Pancreas (tissue), 10 donors: ENCODE results near the gene DHRSX. TPM values are rescaled to one million over a fixed set of nuclear protein-coding genes. Genes with fewer than 3 reads are reported as not detected.

ENCODE experiments used
- ATAC-seq, 4 donors: fragments of 200-7000 bp; cut with Tn5 transposase; one replicate each; pipeline versions ENCODE4 v1.8.0 to v1.9.1; 2020; ENCODE audit warnings: mild to moderate bottlenecking in 4 of 4, moderate library complexity in 4 of 4
- DNase-seq, 6 donors: peaks; one replicate each; pipeline ENCODE4 v3.0.0-alpha.2; 2020
- FAIRE-seq: peaks from 2 replicates; lab custom pipeline; 2012; peaks lifted over from hg19 to GRCh38; lab: Jason Lieb, UNC
- H3K27ac ChIP-seq, 4 donors: fragments of 200-600 bp; sonication (generic); 1 replicate in 3 of 4; 2 replicates in 1 of 4; pipeline versions ENCODE4 v1.5.0 to v1.8.0; 2020
- H3K27me3 ChIP-seq, 4 donors: fragments of 200-600 bp; one replicate each; pipeline ENCODE4 v1.8.0; 2021
- H3K36me3 ChIP-seq, 3 donors: fragments of 200-600 bp; sonication (generic) in 1 of 3; one replicate each; pipeline versions ENCODE4 v1.5.0 to v1.8.0; 2020 to 2021
- H3K4me1 ChIP-seq, 3 donors: fragments of 200-600 bp; one replicate each; pipeline ENCODE4 v1.8.0; 2021
- H3K4me3 ChIP-seq, 4 donors: fragments of 200-600 bp; sonication (generic) in 2 of 4; one replicate each; pipeline versions ENCODE4 v1.5.0 to v1.8.0; 2020 to 2021
- H3K9me3 ChIP-seq, 4 donors: fragments of 200-600 bp; one replicate each; pipeline ENCODE4 v1.8.0; 2021
- WGBS, 2 donors: extraction: QIAGEN DNeasy Blood & Tissue Kit; methylation state at CpG; one replicate each; pipeline ENCODE4 v1.1.7; 2013; 5-methylcytosine and 5-hydroxymethylcytosine counted together
- intact Hi-C, 3 donors: fragments of 100-400 bp; cut with DNase I; formaldehyde crosslinking; loops; one replicate each; pipeline versions ENCODE4 v1.11.1 to v1.14.2; 2022
- polyA plus RNA-seq, 2 donors: library from polyadenylated mRNA; stranded (reverse); fragments of 200-250 nt; gene quantifications; one replicate each; pipeline ENCODE4 v1.2.3, GENCODE V29; 2013
- total RNA-seq, 6 donors: library from RNA; stranded (reverse); fragmentation: NEBNext Ultra II Directional in 4 of 6; extraction: Animal tissue kit (Norgen Biotek cat#: 25700) in 4 of 6; gene quantifications; one replicate each; pipeline versions ENCODE4 v1.2.1 to v1.2.4, GENCODE V29; 2021 to 2023
- TF ChIP-seq, protein P1 (sequence below), 4 donors: fragments of 200-600 bp; sonication (generic) in 3 of 4; IDR thresholded peaks; one replicate each; pipeline versions ENCODE4 v1.5.0 to v1.8.0; 2021; ENCODE audit warnings: antibody characterized with exemption in 4 of 4
- donor health status: healthy with polysubstance abuse.
- donor health status: DM: no; HTN: no; CAD: no; lungs with moderate emphysema.
- donor health status: DM: no; HTN: no; CAD: no.
- donor health status: control.
- donor health status: control.
- donor health status: Bipolar disorder and iron deficiency.
- donor health status: DM: yes; HTN: yes; CAD: no.
- donor health status: DM: no; HTN: no; CAD: no.
- donor health status: DM: no; HTN: no; CAD: no.
- donor health status: DM: yes; HTN: yes; CAD: no.

DHRSX gene
- total and polyA plus RNA-seq, 8 donors = 8.1 to 26.5 (median 17.2) TPM

- 63 to 65% methylated on average over 21 of the region's 21 CpGs for WGBS, 2 donors
Observed at GRCh38 chrX:2401590-2402360, 99.0 kb downstream of the DHRSX start.

DNA sequence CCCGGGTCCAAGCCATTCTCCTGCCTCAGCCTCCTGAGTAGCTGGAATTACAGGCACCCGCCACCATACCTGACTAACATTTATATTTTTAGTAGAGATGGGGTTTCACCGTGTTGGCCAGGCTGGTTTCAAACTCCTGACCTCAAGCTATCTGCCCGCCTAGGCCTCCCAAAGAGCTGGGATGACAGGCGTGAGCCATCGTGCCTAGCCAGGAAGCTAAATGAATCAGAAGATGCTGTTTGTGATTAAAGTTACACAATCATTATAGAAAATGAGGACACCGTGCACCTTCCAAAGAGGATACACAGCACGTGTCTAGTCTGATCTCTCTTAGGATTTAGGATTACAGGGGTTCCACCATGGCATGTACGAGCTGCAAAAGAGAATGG lies 99.6 kb downstream of the DHRSX start:
- FAIRE-seq = no peak
- Histone ChIP-seq H3K9me3 (no peaks in the 10 kb centered on the region), H3K36me3 (no peaks in the 10 kb centered on the region), H3K4me1 (no peaks in the 10 kb centered on the region), H3K4me3 (no peak overlapping the region), H3K27me3 (no peaks in the 10 kb centered on the region), H3K27ac (peak overlapping the region; percentile 2 to 82 (median 38))
- no peak for DNase-seq
- peak in 2 of 4 donors; percentile 21 to 25 for ATAC-seq
- 78 to 83% methylated on average over 9 of the region's 9 CpGs for WGBS, 2 donors
- TF ChIP-seq, protein P1, sequence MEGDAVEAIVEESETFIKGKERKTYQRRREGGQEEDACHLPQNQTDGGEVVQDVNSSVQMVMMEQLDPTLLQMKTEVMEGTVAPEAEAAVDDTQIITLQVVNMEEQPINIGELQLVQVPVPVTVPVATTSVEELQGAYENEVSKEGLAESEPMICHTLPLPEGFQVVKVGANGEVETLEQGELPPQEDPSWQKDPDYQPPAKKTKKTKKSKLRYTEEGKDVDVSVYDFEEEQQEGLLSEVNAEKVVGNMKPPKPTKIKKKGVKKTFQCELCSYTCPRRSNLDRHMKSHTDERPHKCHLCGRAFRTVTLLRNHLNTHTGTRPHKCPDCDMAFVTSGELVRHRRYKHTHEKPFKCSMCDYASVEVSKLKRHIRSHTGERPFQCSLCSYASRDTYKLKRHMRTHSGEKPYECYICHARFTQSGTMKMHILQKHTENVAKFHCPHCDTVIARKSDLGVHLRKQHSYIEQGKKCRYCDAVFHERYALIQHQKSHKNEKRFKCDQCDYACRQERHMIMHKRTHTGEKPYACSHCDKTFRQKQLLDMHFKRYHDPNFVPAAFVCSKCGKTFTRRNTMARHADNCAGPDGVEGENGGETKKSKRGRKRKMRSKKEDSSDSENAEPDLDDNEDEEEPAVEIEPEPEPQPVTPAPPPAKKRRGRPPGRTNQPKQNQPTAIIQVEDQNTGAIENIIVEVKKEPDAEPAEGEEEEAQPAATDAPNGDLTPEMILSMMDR (IDR thresholded peaks at IDR 0.05) = no peak
- intact Hi-C loops = no loop called here

More at GRCh38 chrX:2401590-2402360, 99.0 kb downstream of the DHRSX start:
- Histone ChIP-seq H3K9me3 (no peaks in the 10 kb centered on the region), H3K4me1 (no peaks in the 10 kb centered on the region), H3K36me3 (peaks cover 0 to 5% (median 2%) of the 10 kb centered on the region in 3 donors), H3K27ac (peak overlapping the region; percentile 12 to 82 (median 38)), H3K4me3 (no peak overlapping the region), H3K27me3 (no peaks in the 10 kb centered on the region)
- peak in 2 of 6 donors; percentile 28 to 50 for DNase-seq
- no peak for FAIRE-seq
- ATAC-seq = peak; percentile 68 to 83 (median 80)
- TF ChIP-seq, protein P1 (IDR thresholded peaks at IDR 0.05) = no peak
- intact Hi-C loops = no loop called here

DNA sequence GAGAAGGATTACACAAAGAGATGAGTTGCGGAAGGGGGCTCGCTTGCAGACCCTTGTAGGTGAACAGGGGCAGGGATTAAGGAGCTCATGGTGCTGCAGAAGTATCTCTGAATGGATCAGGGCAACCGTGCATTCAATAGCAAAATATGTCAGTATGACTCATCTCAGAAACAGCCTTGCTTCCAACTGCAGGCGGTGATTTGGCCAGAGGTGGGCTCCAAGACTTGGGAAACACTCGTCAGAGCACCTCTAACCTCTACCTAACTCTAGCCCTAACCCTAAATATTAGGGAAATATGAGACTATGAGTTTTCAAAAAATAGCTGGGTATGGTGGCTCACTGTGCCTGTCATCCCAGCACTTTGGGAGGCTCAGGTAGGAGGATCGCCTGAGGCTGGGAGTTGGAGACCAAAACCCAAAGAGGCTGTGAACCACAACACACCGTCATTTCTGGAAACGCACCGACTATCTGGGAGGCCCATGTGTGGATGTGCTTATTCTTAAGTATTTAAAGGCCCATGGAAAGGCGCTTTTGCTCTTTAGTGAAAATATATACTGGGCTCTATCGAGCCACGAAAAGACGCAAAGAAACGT lies 102.6 kb downstream of the DHRSX start:
- TF ChIP-seq, protein P1 (IDR thresholded peaks at IDR 0.05) = no peak
- intact Hi-C loops = no loop called here
- Histone ChIP-seq H3K9me3 (no peaks in the 10 kb centered on the region), H3K4me1 (no peaks in the 10 kb centered on the region), H3K27me3 (no peaks in the 10 kb centered on the region), H3K4me3 (no peak overlapping the region), H3K27ac (no peak overlapping the region), H3K36me3 (no peaks in the 10 kb centered on the region)
- WGBS, 2 donors = 87 to 97% methylated on average over 14 of the region's 14 CpGs
- no peak for DNase-seq
- no peak for FAIRE-seq
- no peak for ATAC-seq

DNA sequence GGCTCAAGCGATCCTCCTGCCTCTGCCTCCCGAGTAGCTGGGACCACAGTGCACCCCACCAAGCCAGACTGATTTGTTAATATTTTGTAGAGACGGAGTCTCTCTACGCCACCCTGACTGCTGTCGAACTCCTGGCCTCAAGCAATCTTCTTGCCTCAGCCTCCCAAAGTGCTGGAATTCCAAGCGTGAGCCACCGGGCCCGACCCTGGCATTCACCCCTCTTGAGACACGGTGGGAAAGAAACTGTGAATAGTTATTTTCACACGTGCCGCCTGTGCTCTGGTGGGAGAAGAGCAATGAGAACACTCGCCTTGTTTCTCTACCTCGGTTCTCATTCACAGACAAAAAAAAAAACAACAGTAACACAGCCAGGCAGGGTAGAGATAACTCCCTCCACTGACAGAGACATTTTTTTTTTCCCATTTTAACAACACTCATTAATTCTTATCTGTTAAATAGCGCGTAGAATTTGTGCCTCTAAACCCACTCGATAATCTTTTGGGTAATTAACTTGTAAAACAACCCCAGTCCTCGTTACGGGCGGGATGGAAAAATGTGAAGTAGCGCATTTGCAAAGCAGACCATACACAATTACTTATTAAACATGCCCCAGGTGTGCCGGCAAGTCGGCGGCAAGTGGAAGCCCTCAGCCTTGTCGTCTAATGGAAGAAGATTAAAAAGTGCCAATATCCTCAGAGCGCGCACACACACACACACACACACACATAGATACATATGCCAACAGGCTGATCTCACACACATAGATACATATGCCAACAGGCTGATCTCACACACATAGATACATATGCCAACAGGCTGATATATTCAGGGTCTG lies 103.3 kb downstream of the DHRSX start:
- no peak overlapping the region for H3K27ac ChIP-seq
- FAIRE-seq (no peak), ATAC-seq (no peak), DNase-seq (no peak)
- TF ChIP-seq, protein P1 (IDR thresholded peaks at IDR 0.05) = no peak
- intact Hi-C loops = no loop called here
- no peaks in the 10 kb centered on the region for H3K27me3 ChIP-seq
- H3K4me3 ChIP-seq = no peak overlapping the region
- 77% methylated on average over 26 of the region's 26 CpGs for WGBS, 2 donors
- no peaks in the 10 kb centered on the region for H3K9me3 ChIP-seq
- H3K4me1 ChIP-seq = no peaks in the 10 kb centered on the region
- no peaks in the 10 kb centered on the region for H3K36me3 ChIP-seq
